Measurements from ENCODE around the gene CSPG5. TPM values are rescaled to one million over a fixed set of nuclear protein-coding genes. Genes with fewer than 3 reads are reported as not detected.

CSPG5 gene
- total RNA-seq, 1 donor from 2014 or later, result 1.4 TPM

DNA sequence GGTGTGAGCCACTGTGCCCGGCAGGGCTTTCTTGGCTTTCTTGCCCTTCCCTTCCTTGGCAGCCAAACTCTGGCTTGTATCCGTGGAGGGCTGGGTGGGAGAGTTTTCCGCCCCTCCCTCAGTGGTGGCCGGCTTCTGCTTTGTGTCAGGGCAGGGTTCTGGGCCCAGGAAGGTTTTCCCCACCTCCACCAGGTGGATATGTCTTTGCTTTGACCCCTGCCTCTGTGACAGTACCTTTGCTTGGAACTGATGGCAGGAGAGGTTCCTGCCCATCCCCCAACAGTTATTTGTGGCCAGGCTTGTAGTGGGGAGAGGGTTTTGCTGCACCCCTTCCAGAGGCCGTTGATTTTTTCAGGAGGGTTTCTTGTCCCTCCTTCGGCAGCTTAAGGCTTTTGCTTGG, 24.3 kb downstream of the CSPG5 start:
- Mint-ChIP-seq H3K27me3 (ENCODE audit: insufficient read depth) (peaks cover 28% of the 10 kb centered on the region), H3K4me1 (ENCODE audit: low read depth) (no peaks in the 10 kb centered on the region), H3K27ac (no peak overlapping the region), H3K9me3 (no peaks in the 10 kb centered on the region), H3K36me3 (ENCODE audit: low read depth) (no peaks in the 10 kb centered on the region), H3K4me3 (no peak overlapping the region)
- no peak for DNase-seq (ENCODE audit: low spot score)
- intact Hi-C loops (cut with micrococcal nuclease), result no loop called here

DNA sequence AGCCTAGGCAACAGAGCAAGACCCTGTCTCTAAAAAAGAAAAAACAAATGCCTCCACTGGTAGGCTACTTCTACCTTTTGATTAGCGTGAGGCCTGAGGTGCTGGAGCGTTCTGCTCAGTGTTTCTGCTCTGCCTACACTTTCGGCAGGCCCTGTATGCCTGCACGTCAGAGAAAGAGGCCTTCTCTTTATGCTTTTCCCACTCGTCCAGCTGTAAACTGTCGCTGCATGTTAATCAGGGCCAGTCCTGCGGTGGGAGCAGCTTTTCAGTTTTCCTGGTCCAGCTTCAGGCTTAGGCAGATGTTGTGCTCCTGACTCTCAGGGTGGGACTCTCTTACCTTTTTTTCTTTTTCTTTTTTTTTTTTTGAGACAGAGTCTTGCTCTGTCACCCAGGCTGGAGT, 25.3 kb downstream of the CSPG5 start:
- no peak for DNase-seq (ENCODE audit: low spot score)
- intact Hi-C loops (cut with micrococcal nuclease), result no loop called here
- Mint-ChIP-seq H3K27ac (no peak overlapping the region), H3K4me1 (ENCODE audit: low read depth) (no peaks in the 10 kb centered on the region), H3K27me3 (ENCODE audit: insufficient read depth) (peaks cover 30% of the 10 kb centered on the region), H3K36me3 (ENCODE audit: low read depth) (no peaks in the 10 kb centered on the region), H3K4me3 (no peak overlapping the region), H3K9me3 (no peaks in the 10 kb centered on the region)

DNA sequence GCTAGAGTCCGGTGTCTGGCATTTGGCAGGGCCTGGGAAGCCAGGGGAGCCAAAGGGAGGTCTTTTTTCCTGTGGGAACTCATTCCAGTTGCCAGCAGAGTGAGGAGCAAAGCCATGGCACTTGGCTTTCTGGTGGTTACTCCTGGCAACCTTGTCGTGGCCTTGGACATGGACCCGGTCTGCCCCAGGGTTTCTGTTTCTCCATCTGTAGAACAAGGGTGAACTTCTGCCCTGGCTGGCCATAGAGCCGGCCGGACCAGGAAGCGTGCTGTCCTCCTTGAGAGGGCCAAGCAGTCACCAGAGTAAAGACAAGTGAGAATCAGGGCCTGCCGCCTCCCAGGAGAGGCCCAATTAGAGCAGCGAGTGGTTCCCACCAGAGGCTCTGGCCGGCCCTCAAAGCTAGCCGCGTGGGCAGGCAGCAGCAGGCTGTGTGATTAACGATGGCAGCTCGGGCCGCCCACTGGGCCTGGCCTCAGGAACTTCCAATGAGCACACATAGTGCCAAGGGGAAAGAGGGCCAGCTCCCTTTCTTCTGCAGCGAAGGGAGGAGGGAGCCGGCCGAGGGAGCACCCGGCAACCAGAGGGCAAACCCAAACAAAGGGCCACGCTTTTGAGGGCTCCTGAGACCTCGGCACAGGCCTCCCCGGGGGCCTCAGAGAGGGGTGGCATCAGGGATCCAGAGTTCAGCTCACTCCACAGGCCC, 36.0 kb downstream of the CSPG5 start:
- no peaks in the 10 kb centered on the region for H3K9me3 Mint-ChIP-seq
- no peak overlapping the region for H3K4me3 Mint-ChIP-seq
- no peak for DNase-seq (ENCODE audit: low spot score)
- intact Hi-C loops (cut with micrococcal nuclease), result no loop called here
- peaks cover 5% of the 10 kb centered on the region for H3K4me1 Mint-ChIP-seq (ENCODE audit: low read depth)
- no peaks in the 10 kb centered on the region for H3K36me3 Mint-ChIP-seq (ENCODE audit: low read depth)
- H3K27ac Mint-ChIP-seq, result no peak overlapping the region
- H3K27me3 Mint-ChIP-seq (ENCODE audit: insufficient read depth), result peaks cover 6% of the 10 kb centered on the region

DNA sequence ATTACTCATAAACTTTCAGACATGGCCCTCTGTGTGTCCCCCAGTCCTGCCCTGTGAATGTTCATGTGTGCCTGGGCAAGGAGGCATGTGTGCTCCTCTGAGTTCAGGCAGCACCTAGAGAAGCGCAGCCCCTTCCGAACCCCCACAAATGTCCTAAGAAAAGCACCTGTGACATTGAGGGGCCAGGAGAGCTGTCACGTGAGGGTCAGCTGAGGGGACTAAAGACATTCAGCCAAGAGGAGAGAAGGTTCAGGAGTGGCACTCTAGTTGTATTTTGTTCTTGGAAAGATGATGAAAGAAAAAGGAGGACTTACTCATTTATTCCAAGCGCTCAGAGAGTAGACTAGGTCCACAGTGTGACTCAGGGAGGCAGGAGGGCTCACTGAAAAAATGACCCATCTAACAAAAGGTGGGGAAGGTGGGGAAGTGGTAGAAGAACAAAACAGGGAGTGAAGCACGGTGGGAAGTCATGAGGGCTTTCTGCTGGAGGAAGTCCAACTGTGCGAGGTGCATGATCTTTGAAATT, 37.0 kb downstream of the CSPG5 start:
- Mint-ChIP-seq H3K9me3 (no peaks in the 10 kb centered on the region), H3K4me1 (ENCODE audit: low read depth) (peaks cover 5% of the 10 kb centered on the region), H3K36me3 (ENCODE audit: low read depth) (no peaks in the 10 kb centered on the region), H3K27me3 (ENCODE audit: insufficient read depth) (peaks cover 2% of the 10 kb centered on the region), H3K27ac (no peak overlapping the region), H3K4me3 (no peak overlapping the region)
- intact Hi-C loops (cut with micrococcal nuclease), result no loop called here
- no peak for DNase-seq (ENCODE audit: low spot score)

DNA sequence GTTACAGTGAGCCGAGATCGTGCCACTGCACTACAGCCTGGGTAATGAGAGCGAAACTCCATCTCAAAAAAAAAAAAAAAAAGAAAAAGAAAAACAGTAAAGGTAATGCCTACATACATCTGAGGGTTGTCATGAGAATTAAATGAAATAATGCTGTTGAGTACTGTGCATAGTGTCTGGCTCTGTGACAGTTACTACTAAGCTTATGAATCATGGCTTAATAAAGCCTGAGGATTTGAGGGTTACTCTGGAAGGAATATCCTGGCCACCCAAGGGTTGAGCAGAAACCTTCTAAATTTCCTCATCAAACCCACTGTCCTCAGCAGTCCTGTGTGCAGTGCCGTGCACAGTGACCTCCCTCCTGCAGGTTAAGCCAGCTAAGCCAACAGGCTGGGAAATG, 38.4 kb downstream of the CSPG5 start:
- Mint-ChIP-seq H3K4me1 (ENCODE audit: low read depth) (peaks cover 5% of the 10 kb centered on the region), H3K36me3 (ENCODE audit: low read depth) (peaks cover 1% of the 10 kb centered on the region)

DNA sequence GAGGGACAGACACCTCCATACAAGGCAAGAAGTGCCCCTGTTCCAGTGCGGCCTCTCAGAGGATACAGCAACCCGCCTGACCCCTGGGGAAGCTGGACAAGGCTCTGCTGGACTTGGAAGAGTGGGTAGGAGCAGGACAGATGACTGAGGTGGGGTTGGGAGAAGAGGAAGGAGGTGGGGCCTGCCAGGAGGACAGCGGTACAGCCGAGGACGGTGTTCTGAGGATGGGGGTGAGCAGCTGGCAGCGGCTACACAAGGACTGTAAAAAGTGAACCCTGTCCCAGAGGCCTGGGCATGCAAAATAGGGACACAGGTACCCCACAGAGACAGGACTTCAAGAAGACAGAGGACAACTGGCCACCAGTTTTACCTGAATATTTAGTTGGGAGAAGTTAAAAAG, 41.7 kb downstream of the CSPG5 start:
- H3K9me3 Mint-ChIP-seq, result no peaks in the 10 kb centered on the region
- intact Hi-C loops (cut with micrococcal nuclease), result no loop called here
- H3K27me3 Mint-ChIP-seq (ENCODE audit: insufficient read depth), result peaks cover 5% of the 10 kb centered on the region
- DNase-seq (ENCODE audit: low spot score), result no peak
- no peak overlapping the region for H3K4me3 Mint-ChIP-seq
- peaks cover 1% of the 10 kb centered on the region for H3K36me3 Mint-ChIP-seq (ENCODE audit: low read depth)
- H3K4me1 Mint-ChIP-seq (ENCODE audit: low read depth), result peaks cover 5% of the 10 kb centered on the region
- H3K27ac Mint-ChIP-seq, result no peak overlapping the region

More for the DNA sequence above, 38.4 kb downstream of the CSPG5 start:
- no peak for DNase-seq (ENCODE audit: low spot score)
- H3K27ac Mint-ChIP-seq, result no peak overlapping the region
- no peaks in the 10 kb centered on the region for H3K9me3 Mint-ChIP-seq
- H3K4me3 Mint-ChIP-seq, result no peak overlapping the region
- intact Hi-C loops (cut with micrococcal nuclease), result no loop called here
- H3K27me3 Mint-ChIP-seq (ENCODE audit: insufficient read depth), result peaks cover 2% of the 10 kb centered on the region

DNA sequence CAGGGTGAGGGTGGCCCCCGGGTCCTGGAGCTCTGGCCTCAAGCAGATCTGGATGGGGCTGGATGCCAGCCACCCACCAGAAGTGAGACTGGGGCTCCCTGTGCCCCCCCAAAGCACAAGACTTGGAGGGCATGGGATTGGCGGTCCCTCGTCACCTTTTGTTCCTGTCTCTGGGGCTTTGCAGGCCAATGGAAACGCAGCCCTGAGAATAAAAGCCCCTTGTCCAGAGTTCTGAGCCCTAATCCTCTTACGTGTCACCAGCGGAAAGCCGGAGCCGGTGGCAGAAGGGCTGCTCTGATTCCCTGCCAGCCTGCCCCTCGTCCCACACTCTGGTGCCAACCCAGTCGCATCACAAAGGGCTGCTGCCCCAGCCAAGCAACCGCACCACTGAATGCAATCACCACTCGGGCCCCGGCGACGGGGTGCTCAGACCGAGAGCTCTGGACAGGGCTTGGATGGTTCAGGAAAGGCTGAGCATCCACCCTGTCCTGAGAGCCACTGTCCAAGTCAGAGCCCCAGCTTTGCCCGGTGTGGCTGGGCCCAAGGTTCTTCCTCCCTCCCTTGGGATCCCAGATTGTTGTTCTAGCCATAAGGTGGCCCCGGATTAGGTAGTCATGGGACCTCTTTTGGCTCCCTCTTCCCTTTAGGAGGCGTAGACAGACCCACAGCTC, 42.3 kb downstream of the CSPG5 start:
- peaks cover 5% of the 10 kb centered on the region for H3K27me3 Mint-ChIP-seq (ENCODE audit: insufficient read depth)
- peaks cover 1% of the 10 kb centered on the region for H3K36me3 Mint-ChIP-seq (ENCODE audit: low read depth)
- no peaks in the 10 kb centered on the region for H3K9me3 Mint-ChIP-seq
- no peak for DNase-seq (ENCODE audit: low spot score)
- H3K4me3 Mint-ChIP-seq, result no peak overlapping the region
- intact Hi-C loops (cut with micrococcal nuclease), result no loop called here
- no peaks in the 10 kb centered on the region for H3K4me1 Mint-ChIP-seq (ENCODE audit: low read depth)
- no peak overlapping the region for H3K27ac Mint-ChIP-seq

DNA sequence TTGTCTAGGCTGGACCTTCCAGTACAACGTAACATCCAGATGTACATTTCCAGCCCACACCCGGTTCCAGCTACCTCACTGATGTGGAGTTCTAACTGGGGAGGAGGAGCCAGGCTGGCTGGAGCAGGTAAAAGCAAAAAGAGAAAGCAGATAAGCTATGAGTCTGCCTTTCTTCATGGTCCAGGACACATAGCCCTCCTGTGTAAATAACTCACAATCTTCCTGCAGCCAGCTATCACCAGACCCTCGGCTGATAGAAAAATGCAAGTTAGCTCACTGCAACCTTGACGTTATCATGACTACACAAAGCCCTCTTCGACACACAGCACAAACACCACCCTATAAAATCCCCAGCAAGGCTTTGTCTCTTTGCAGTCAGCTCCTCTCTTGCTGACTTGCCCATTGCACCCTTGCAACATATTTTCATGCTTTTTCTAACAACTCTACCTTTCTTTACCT, 44.6 kb downstream of the CSPG5 start:
- peaks cover 1% of the 10 kb centered on the region for H3K36me3 Mint-ChIP-seq (ENCODE audit: low read depth)
- H3K4me3 Mint-ChIP-seq, result no peak overlapping the region
- H3K27me3 Mint-ChIP-seq (ENCODE audit: insufficient read depth), result peaks cover 3% of the 10 kb centered on the region
- DNase-seq (ENCODE audit: low spot score), result no peak
- H3K27ac Mint-ChIP-seq, result no peak overlapping the region
- no peaks in the 10 kb centered on the region for H3K4me1 Mint-ChIP-seq (ENCODE audit: low read depth)
- H3K9me3 Mint-ChIP-seq, result no peaks in the 10 kb centered on the region
- intact Hi-C loops (cut with micrococcal nuclease), result no loop called here

DNA sequence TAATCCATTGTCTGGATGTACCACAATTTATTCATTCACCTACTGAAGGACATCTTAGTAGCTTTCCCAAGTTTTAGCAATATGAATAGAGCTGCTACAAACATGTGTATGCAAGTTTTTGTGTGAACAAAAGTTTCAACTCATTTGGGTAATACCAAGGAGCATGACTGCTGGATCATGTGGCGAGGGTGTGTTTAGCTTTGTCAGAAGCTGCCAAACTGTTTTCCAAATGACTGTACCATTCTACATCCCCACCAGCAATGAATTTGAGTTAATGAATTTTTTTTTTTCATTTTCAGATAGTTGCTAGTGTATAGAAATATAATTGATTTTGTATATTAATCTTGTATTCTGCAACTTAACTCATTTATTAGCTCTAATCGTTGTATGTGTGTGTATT, 45.2 kb downstream of the CSPG5 start:
- no peak for DNase-seq (ENCODE audit: low spot score)
- Mint-ChIP-seq H3K9me3 (no peaks in the 10 kb centered on the region), H3K4me3 (no peak overlapping the region), H3K27ac (no peak overlapping the region), H3K27me3 (ENCODE audit: insufficient read depth) (peaks cover 3% of the 10 kb centered on the region), H3K4me1 (ENCODE audit: low read depth) (no peaks in the 10 kb centered on the region), H3K36me3 (ENCODE audit: low read depth) (peaks cover 1% of the 10 kb centered on the region)
- intact Hi-C loops (cut with micrococcal nuclease), result no loop called here

DNA sequence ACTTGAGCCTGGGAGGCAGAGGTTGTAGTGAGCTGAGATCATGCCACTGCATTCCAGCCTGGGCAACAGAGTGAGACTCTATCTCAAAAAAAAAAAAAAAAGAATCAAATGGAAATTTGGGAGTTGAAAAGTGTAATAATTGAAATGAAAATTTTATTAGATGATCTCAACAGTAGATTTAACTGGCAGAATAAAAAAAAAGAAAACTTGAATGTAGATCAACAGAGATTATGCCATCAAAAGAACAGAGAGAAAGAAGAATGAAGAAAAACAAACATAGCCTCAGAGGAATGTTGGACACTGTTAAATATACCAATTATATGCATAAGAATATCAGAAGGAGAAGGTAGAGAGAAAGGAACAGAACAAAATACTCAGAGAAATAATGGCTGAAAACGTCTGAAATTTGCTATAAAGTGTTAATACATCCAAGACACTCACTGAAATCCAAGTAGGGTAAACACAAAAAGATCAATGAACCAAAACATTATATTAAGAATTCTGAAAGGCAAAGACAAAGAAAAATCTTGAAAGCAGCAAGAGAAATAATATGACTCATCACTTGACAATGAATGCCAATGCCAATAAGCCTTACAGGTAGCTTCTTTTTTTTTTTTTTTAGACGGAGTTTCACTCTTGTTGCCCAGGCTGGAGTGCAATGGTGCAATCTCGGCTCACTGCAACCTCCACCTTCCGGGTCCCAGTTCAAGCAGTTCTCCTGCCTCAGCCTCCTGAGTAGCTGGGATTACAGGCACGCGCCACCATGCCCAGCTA, 50.5 kb downstream of the CSPG5 start:
- intact Hi-C loops (cut with micrococcal nuclease), result loop anchor here (10.0 kb wide), 2 partner anchors 107 to 147 kb away; no protein-coding TSS in a partner anchor
- Mint-ChIP-seq H3K27me3 (ENCODE audit: insufficient read depth) (no peaks in the 10 kb centered on the region), H3K9me3 (peaks cover 4% of the 10 kb centered on the region), H3K4me3 (no peak overlapping the region), H3K4me1 (ENCODE audit: low read depth) (no peaks in the 10 kb centered on the region), H3K27ac (no peak overlapping the region), H3K36me3 (ENCODE audit: low read depth) (no peaks in the 10 kb centered on the region)
- DNase-seq (ENCODE audit: low spot score), result no peak

DNA sequence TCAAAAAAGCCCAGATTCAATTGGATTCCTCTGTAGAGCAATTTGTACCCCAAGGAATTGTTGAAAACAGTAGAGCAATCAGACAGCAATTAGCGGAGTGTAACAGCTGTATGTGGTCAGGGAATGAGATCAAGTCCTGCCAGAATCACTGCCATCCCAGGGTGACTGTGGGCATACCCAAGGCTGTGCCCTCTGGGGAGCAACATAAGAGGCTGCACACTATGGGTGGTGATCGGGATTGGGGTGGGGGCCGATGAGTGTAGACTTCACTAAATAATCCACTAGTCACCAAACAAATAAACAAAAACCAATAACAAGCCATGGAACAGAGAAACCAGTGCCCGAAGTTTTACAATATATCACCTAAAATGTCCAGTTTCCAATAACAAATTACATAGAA, 53.0 kb downstream of the CSPG5 start:
- Mint-ChIP-seq H3K27me3 (ENCODE audit: insufficient read depth) (no peaks in the 10 kb centered on the region), H3K36me3 (ENCODE audit: low read depth) (no peaks in the 10 kb centered on the region), H3K4me3 (no peak overlapping the region), H3K9me3 (peaks cover 4% of the 10 kb centered on the region), H3K4me1 (ENCODE audit: low read depth) (peaks cover 11% of the 10 kb centered on the region), H3K27ac (no peak overlapping the region)
- intact Hi-C loops (cut with micrococcal nuclease), result loop anchor here (10.0 kb wide), 2 partner anchors 109 to 149 kb away; no protein-coding TSS in a partner anchor
- no peak for DNase-seq (ENCODE audit: low spot score)

DNA sequence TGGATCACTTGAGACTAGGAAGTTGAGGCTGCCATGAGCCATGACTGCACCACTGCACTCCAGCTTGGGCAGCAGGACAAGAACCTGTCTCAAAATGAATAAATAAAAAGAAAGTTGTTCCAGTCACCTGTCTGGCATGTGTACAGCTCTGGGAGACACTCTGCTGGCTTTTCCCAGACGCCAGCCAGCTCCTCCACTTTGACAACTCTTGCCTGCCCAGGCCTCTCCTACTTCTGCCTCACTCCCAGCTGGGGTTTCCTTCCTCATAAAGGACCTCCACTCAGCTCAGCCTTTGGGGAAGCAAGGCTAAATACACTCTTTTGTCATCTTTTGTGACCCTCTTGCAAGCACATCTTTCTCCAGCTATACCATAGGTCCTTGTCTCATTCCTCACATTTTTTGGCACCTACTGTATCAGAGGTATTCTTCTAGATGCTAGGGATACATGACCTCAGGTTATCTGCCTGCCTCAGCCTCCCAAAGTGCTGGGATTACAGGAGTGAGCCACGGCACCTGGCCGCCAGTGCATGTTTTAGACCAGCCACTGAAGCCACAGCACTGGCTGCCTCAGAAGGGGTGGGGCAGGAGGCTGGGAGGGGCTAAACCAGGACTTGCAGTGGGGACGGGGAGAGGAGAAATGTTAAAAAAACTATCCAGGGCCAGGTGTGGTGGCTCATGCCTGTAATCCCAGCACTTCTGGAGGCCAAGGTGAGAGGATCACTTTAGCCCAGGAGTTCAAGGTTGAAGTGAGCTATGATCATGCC, 55.2 kb downstream of the CSPG5 start:
- no peak overlapping the region for H3K27ac Mint-ChIP-seq
- H3K27me3 Mint-ChIP-seq (ENCODE audit: insufficient read depth), result no peaks in the 10 kb centered on the region
- DNase-seq (ENCODE audit: low spot score), result no peak
- H3K4me3 Mint-ChIP-seq, result no peak overlapping the region
- H3K9me3 Mint-ChIP-seq, result peaks cover 4% of the 10 kb centered on the region
- peaks cover 11% of the 10 kb centered on the region for H3K4me1 Mint-ChIP-seq (ENCODE audit: low read depth)
- H3K36me3 Mint-ChIP-seq (ENCODE audit: low read depth), result no peaks in the 10 kb centered on the region
- intact Hi-C loops (cut with micrococcal nuclease), result loop anchor here (2.0 to 10.0 kb wide), 3 partner anchors 55 to 151 kb away; partner anchors contain the start of gene CSPG5
